ENCODE measurements around the gene PPL. TPM values are rescaled to one million over a fixed set of nuclear protein-coding genes. Genes with fewer than 3 reads are reported as not detected.

The PPL gene
- total RNA-seq, 1 experiment from 2014 or later = 28.5 TPM

DNA sequence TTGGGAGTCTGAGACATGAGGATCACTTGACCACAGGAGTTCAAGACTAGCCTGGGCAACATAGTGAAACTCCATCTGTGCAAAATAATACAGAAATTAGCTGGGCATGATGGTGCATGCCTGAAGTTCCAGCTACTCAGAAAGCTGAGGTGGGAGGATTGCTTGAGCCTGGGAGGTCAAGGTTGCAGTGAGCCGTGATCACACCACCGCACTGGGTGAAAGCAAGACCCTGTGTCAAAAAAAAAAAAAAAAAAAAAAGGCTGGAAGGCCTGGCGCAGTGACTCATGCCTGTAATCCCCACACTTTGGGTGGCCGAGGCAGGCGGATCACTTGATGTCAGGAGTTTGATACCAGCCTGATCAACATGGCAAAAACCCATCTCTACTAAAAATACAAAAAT lies 81.6 kb downstream of the PPL start:
- TF ChIP-seq ZNF121 (CRISPR knock-in tag; IDR thresholded peaks at IDR 0.05) (no peak), GABPB1 (CRISPR knock-in tag; IDR thresholded peaks at IDR 0.05) (no peak)

DNA sequence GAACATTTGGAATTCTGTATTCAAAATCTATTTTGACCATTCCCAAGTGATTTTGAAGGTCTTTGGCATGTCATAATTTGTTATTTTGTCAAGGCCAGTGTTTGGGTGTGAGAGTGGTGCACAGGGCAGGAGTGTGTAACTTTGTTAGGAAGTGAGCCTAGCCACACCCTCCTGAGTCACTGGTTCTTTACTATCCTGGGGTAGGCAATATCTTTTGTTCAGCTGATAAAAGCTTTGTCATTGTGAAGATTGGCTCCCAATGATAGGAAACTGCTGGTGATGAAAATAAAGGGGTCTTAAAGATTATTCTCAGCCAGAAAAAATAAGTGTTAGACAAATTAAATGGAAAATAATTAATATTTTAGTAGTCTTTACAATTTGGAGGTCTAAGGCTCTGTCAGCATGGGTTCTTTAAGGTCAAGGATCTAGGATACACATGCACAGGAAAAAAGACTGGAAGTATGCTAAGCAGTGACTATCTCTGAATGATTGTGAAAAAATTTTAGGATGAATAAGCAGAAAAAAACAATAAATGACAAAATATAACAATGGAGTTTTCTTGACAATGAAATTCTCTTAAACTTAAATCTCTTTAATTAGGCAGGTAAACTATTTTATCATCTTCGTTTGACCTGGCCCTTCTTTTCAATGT lies 84.6 kb downstream of the PPL start:
- Mint-ChIP-seq H3K4me1 (peaks cover 19% of the 10 kb centered on the region), H3K9me3 (no peaks in the 10 kb centered on the region), H3K4me3 (no peak overlapping the region), H3K27me3 (ENCODE audit: low read depth) (no peaks in the 10 kb centered on the region), H3K36me3 (peaks cover 31% of the 10 kb centered on the region), H3K27ac (peak overlapping the region; percentile 86)
- no peak for TF ChIP-seq ZNF138 (CRISPR knock-in tag; conservative IDR thresholded peaks at IDR 0.05)
- no peak for TF ChIP-seq NR1H2 (CRISPR knock-in tag; IDR thresholded peaks at IDR 0.05)
- DNase-seq (ENCODE audit: low spot score) (no peak), ATAC-seq (no peak)
- POLR2A ChIA-PET = no interaction called here
- CTCF ChIA-PET = no interaction called here

More for the DNA sequence above, 81.6 kb downstream of the PPL start:
- Mint-ChIP-seq H3K36me3 (peaks cover 58% of the 10 kb centered on the region), H3K4me3 (no peak overlapping the region), H3K9me3 (no peaks in the 10 kb centered on the region), H3K27me3 (ENCODE audit: low read depth) (no peaks in the 10 kb centered on the region), H3K4me1 (0 out of 2 replicates have a peak, but pooled peaks cover under 1% of the 10 kb centered on the region), H3K27ac (no peak overlapping the region)
- ATAC-seq (no peak), DNase-seq (ENCODE audit: low spot score) (no peak)
- ChIA-PET POLR2A (no interaction called here), CTCF (no interaction called here)

DNA sequence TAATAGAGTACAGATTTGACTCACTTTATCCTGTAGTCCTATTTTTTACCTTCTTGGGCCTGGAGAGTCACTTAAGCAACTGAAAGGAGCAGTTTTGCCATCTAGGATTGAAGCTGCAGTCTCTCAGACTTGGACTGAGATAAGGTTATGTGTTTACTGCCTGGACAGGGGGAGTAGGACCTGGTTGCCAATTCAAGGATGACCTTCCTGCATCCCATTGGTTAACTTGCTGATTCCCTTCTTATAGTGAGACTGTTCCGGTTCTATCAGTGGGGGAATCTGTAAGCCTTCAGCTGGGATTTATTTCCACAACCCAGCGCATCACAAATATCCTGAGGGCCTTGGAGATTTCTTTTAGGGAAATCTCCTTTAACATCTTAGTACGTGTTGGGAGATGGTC lies 86.7 kb downstream of the PPL start:
- TF ChIP-seq NR1H2 (CRISPR knock-in tag; IDR thresholded peaks at IDR 0.05) (no peak), FOXJ3 (CRISPR knock-in tag; IDR thresholded peaks at IDR 0.05; ENCODE audit: borderline replicate concordance) (no peak), RORB (CRISPR knock-in tag; IDR thresholded peaks at IDR 0.05) (no peak), ZSCAN18 (CRISPR knock-in tag; IDR thresholded peaks at IDR 0.05) (no peak), KAT7 (CRISPR knock-in tag; IDR thresholded peaks at IDR 0.05; ENCODE audit: borderline replicate concordance) (no peak), FOXK1 (CRISPR knock-in tag; IDR thresholded peaks at IDR 0.05) (no peak), NFATC4 (CRISPR knock-in tag; IDR thresholded peaks at IDR 0.05) (no peak), MYBL2 (CRISPR knock-in tag; IDR thresholded peaks at IDR 0.05) (no peak), ZNF317 (CRISPR knock-in tag; IDR thresholded peaks at IDR 0.05; ENCODE audit: borderline replicate concordance, low read depth) (no peak), HMGA2 (CRISPR knock-in tag; IDR thresholded peaks at IDR 0.05) (no peak), MLX (CRISPR knock-in tag; IDR thresholded peaks at IDR 0.05) (no peak), RELA (CRISPR knock-in tag; IDR thresholded peaks at IDR 0.05; ENCODE audit: borderline replicate concordance) (no peak), PRRX2 (CRISPR knock-in tag; IDR thresholded peaks at IDR 0.05) (no peak)
- TF ChIP-seq, protein P1, sequence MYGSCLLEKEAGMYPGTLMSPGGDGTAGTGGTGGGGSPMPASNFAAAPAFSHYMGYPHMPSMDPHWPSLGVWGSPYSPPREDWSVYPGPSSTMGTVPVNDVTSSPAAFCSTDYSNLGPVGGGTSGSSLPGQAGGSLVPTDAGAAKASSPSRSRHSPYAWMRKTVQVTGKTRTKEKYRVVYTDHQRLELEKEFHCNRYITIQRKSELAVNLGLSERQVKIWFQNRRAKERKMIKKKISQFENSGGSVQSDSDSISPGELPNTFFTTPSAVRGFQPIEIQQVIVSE (CRISPR knock-in tag; IDR thresholded peaks at IDR 0.05; ENCODE audit: borderline replicate concordance) = no peak
- TF ChIP-seq, protein P2, sequence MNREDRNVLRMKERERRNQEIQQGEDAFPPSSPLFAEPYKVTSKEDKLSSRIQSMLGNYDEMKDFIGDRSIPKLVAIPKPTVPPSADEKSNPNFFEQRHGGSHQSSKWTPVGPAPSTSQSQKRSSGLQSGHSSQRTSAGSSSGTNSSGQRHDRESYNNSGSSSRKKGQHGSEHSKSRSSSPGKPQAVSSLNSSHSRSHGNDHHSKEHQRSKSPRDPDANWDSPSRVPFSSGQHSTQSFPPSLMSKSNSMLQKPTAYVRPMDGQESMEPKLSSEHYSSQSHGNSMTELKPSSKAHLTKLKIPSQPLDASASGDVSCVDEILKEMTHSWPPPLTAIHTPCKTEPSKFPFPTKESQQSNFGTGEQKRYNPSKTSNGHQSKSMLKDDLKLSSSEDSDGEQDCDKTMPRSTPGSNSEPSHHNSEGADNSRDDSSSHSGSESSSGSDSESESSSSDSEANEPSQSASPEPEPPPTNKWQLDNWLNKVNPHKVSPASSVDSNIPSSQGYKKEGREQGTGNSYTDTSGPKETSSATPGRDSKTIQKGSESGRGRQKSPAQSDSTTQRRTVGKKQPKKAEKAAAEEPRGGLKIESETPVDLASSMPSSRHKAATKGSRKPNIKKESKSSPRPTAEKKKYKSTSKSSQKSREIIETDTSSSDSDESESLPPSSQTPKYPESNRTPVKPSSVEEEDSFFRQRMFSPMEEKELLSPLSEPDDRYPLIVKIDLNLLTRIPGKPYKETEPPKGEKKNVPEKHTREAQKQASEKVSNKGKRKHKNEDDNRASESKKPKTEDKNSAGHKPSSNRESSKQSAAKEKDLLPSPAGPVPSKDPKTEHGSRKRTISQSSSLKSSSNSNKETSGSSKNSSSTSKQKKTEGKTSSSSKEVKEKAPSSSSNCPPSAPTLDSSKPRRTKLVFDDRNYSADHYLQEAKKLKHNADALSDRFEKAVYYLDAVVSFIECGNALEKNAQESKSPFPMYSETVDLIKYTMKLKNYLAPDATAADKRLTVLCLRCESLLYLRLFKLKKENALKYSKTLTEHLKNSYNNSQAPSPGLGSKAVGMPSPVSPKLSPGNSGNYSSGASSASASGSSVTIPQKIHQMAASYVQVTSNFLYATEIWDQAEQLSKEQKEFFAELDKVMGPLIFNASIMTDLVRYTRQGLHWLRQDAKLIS (CRISPR knock-in tag; IDR thresholded peaks at IDR 0.05; ENCODE audit: borderline replicate concordance) = no peak
- TF ChIP-seq, protein P3, sequence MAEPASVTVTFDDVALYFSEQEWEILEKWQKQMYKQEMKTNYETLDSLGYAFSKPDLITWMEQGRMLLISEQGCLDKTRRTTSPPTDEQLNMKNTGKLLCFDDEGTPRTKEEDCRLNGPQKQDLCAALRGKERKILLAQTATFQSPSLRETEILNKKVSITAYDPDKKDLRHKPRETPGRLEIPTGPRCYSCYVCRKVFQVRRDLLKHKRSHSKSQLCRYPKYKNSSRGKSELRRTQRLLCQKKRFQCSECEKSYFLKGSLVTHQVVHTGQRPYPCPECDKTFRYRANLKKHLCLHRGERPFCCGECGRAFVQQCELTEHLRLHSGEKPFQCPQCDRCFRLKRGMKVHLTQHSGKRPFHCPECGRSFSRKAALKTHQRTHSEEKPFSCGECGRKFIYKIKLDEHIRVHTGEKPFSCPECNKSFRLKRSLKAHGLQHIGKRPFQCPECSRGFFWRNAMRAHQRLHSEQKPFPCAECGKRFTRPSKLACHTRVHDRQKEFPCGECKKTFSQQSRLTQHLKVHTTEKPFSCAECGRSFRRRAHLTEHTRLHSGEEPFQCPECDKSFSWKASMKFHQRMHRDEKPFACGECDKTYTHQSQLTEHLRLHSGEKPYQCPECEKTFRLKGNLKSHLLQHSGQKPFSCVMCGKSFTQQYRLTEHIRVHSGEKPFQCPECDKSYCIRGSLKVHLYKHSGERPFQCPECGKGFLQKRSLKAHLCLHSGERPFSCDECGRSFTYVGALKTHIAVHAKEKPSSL (CRISPR knock-in tag; conservative IDR thresholded peaks at IDR 0.05) = no peak

More for the DNA sequence above, 86.7 kb downstream of the PPL start:
- Mint-ChIP-seq H3K4me3 (peak overlapping the region; percentile 34; the same call in 1 of the 2 replicates), H3K27ac (0 out of 2 replicates have a peak overlapping the region, but pooled peaks have one; percentile 41), H3K4me1 (peaks cover 30% of the 10 kb centered on the region), H3K9me3 (no peaks in the 10 kb centered on the region), H3K36me3 (peaks cover 35% of the 10 kb centered on the region), H3K27me3 (ENCODE audit: low read depth) (no peaks in the 10 kb centered on the region)
- ChIA-PET CTCF (interaction anchor here (1.1 kb wide), 1 partner anchor 106 kb away, joined by 3 read pairs; no protein-coding TSS in a partner anchor), POLR2A (no interaction called here)
- DNase-seq (ENCODE audit: low spot score) = no peak
- ATAC-seq = no peak
